ENCODE measurements around the gene SHKBP1. TPM values are rescaled to one million over a fixed set of nuclear protein-coding genes. Genes with fewer than 3 reads are reported as not detected.

The SHKBP1 gene
- total and polyA plus RNA-seq, 2 of the 8 experiments (the other 6 are each of a cell fraction or from before 2014, with no cell fraction given): 74.6 to 98.8 TPM

- TF ChIP-seq SIX5 (IDR thresholded peaks at IDR 0.05; ENCODE audit: low read depth, low read length): peak; percentile 44; the same call in 1 of the 2 replicates
Measured at GRCh38 chr19:40598121-40598917, 21.6 kb downstream of the SHKBP1 start (continued).
